Cardiac fibroblast (primary cell): ENCODE measurements around the gene CAMK1.

Source experiments
- DNase-seq, 2 donors: peaks; one replicate each; pipeline versions ENCODE4 v3.0.0 to v3.0.0-alpha.2; 2010; ENCODE audit warnings: low read depth in 2 of 2
- H3K4me3 ChIP-seq, 2 donors: replicated peaks in 1 of 2; 1 replicate in 1 of 2; 2 replicates in 1 of 2; pipeline ENCODE4 v1.5.1; 2011; ENCODE audit warnings: low read depth in 2 of 2, low read length in 2 of 2, mild to moderate bottlenecking in 2 of 2, moderate library complexity in 1 of 2
- CTCF ChIP-seq: IDR thresholded peaks from one replicate; pipeline ENCODE4 v1.5.1; 2011; ENCODE audit warnings: low read depth, mild to moderate bottlenecking, low read length, inconsistent platforms

The CAMK1 gene

GRCh38 chr3:9769426-9770275 lies at the start of gene CAMK1:
CAMK1 (minus strand) TSS chr3:9769947; CDS start chr3:9767749, 2,198 bp downstream.
- peak; percentile 52 to 78 for DNase-seq
- no peak for TF ChIP-seq CTCF

GRCh38 chr3:9818666-9819335 lies 49.1 kb upstream of the CAMK1 start:
- no peak for TF ChIP-seq CTCF
- DNase-seq, result no peak
- no peak overlapping the region for H3K4me3 ChIP-seq

More at GRCh38 chr3:9769426-9770275, at the start of gene CAMK1:
- H3K4me3 ChIP-seq, result peak within 1 kb of the TSS; percentile 63 to 66

GRCh38 chr3:9817436-9817835 lies 47.7 kb upstream of the CAMK1 start:
- H3K4me3 ChIP-seq, result no peak overlapping the region
- no peak for TF ChIP-seq CTCF
- DNase-seq, result no peak

GRCh38 chr3:9815986-9816385 lies 46.2 kb upstream of the CAMK1 start:
- TF ChIP-seq CTCF, result no peak
- DNase-seq, result no peak
- H3K4me3 ChIP-seq, result no peak overlapping the region

GRCh38 chr3:9812870-9813483 lies 43.2 kb upstream of the CAMK1 start:
- no peak for TF ChIP-seq CTCF
- DNase-seq, result no peak
- no peak overlapping the region for H3K4me3 ChIP-seq

GRCh38 chr3:9810846-9811245 lies 41.1 kb upstream of the CAMK1 start:
- no peak for DNase-seq
- peak overlapping the region; percentile 52 to 56 for H3K4me3 ChIP-seq
- TF ChIP-seq CTCF, result no peak
